GM21515 (cell line): ENCODE results near the gene SGK1.
"Not testable (repeated sequence)": the region's sequence is repeated elsewhere in the genome, so short reads cannot be mapped to it uniquely, and the experiment has no call there.

ENCODE experiments used
- ATAC-seq: cut with Tn5 transposase; IDR thresholded peaks from one replicate; pipeline ENCODE4 v1.9.1; 2021; ENCODE audit not compliant: unreplicated experiment

SGK1 gene

GRCh38 chr6:134328138-134328537, 10.2 kb upstream of the SGK1 start:
- no peak for ATAC-seq

GRCh38 chr6:134326192-134326591, 8.3 kb upstream of the SGK1 start:
- not testable (repeated sequence) for ATAC-seq

GRCh38 chr6:134324766-134325165, 6.9 kb upstream of the SGK1 start:
- no peak for ATAC-seq

GRCh38 chr6:134324141-134324540, 6.2 kb upstream of the SGK1 start:
- ATAC-seq = no peak

- no peak for ATAC-seq
These were observed 5.8 kb upstream of the SGK1 start for GRCh38 chr6:134323698-134324097.

- no peak for ATAC-seq
These were observed 5.4 kb upstream of the SGK1 start for GRCh38 chr6:134323294-134323693.

- no peak for ATAC-seq
These were observed 4.3 kb upstream of the SGK1 start for GRCh38 chr6:134322216-134322615.

GRCh38 chr6:134321246-134321645, 3.3 kb upstream of the SGK1 start:
- ATAC-seq = no peak

GRCh38 chr6:134319686-134320085, 1.8 kb upstream of the SGK1 start:
- not testable (repeated sequence) for ATAC-seq

- ATAC-seq = no peak
These were observed 1.0 kb upstream of the SGK1 start for GRCh38 chr6:134318974-134319281.

- ATAC-seq = no peak
These were observed 493 bp upstream of the SGK1 start for GRCh38 chr6:134318236-134318973.

GRCh38 chr6:134316733-134317431, 1.0 kb downstream of the SGK1 start:
- ATAC-seq = no peak

- no peak for ATAC-seq
These were observed 1.9 kb downstream of the SGK1 start for GRCh38 chr6:134315974-134316441.

- ATAC-seq = no peak
These were observed 2.7 kb downstream of the SGK1 start for GRCh38 chr6:134315189-134315588.

- ATAC-seq = no peak
These were observed 3.7 kb downstream of the SGK1 start for GRCh38 chr6:134314006-134314821.

- no peak for ATAC-seq
These were observed 5.8 kb downstream of the SGK1 start for GRCh38 chr6:134312038-134312660.

- ATAC-seq = no peak
These were observed 7.1 kb downstream of the SGK1 start for GRCh38 chr6:134310817-134311216.

- no peak for ATAC-seq
These were observed 7.8 kb downstream of the SGK1 start for GRCh38 chr6:134309983-134310605.

GRCh38 chr6:134309227-134309626, 8.7 kb downstream of the SGK1 start:
- no peak for ATAC-seq

GRCh38 chr6:134308800-134309199, 9.1 kb downstream of the SGK1 start:
- ATAC-seq = no peak

GRCh38 chr6:134307870-134308269, 10.0 kb downstream of the SGK1 start:
- no peak for ATAC-seq
